Activated T-helper 1 cell treated with anti-CD3 and anti-CD28 coated beads, Interleukin-12 subunit alpha, Interleukin-12 subunit beta, Interleukin-2, Interleukin-4 antibody, amounts not matched to agents 30 ng/mL and 10 ng/mL and 1 ng/mL, durations not matched to agents 14 hours and 24 hours and 36 hours (primary cell): Measurements from ENCODE around the gene GPR148. TPM values are rescaled to one million over a fixed set of nuclear protein-coding genes. Genes with fewer than 3 reads are reported as not detected.
"Not testable (repeated sequence)": the region's sequence is repeated elsewhere in the genome, so short reads cannot be mapped to it uniquely, and the experiment has no call there.

Experiments
- DNase-seq: peaks from one replicate; pipeline ENCODE4 v3.0.0; 2021; ENCODE audit warnings: low spot score
- H3K27ac Mint-ChIP-seq: one replicate; pipeline ENCODE4 v1.8.0; 2021; ENCODE audit warnings: mild to moderate bottlenecking, mixed read lengths
- H3K27me3 Mint-ChIP-seq: one replicate; pipeline ENCODE4 v1.8.0; 2022; ENCODE audit warnings: mild to moderate bottlenecking, moderate library complexity, mixed read lengths; ENCODE audit not compliant: insufficient read depth
- H3K36me3 Mint-ChIP-seq: one replicate; pipeline ENCODE4 v1.8.0; 2021; ENCODE audit warnings: low read depth, mixed read lengths
- H3K4me1 Mint-ChIP-seq: one replicate; pipeline ENCODE4 v1.8.0; 2021; ENCODE audit warnings: low read depth, mixed read lengths
- H3K4me3 Mint-ChIP-seq: one replicate; pipeline ENCODE4 v1.8.0; 2021; ENCODE audit warnings: mild to moderate bottlenecking, moderate library complexity, mixed read lengths
- H3K9me3 Mint-ChIP-seq: one replicate; pipeline ENCODE4 v1.8.0; 2021; ENCODE audit warnings: mixed read lengths
- intact Hi-C: fragments of 100-400 bp; cut with micrococcal nuclease; formaldehyde crosslinking; loops from one replicate; pipeline ENCODE4 v1.15.1; 2024
- total RNA-seq: library from RNA; stranded (reverse); gene quantifications from 2 replicates; pipeline ENCODE4 v1.2.3, GENCODE V29; 2022

The GPR148 gene, protein sequence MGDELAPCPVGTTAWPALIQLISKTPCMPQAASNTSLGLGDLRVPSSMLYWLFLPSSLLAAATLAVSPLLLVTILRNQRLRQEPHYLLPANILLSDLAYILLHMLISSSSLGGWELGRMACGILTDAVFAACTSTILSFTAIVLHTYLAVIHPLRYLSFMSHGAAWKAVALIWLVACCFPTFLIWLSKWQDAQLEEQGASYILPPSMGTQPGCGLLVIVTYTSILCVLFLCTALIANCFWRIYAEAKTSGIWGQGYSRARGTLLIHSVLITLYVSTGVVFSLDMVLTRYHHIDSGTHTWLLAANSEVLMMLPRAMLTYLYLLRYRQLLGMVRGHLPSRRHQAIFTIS
- not detected in 2 replicates for total RNA-seq

DNA sequence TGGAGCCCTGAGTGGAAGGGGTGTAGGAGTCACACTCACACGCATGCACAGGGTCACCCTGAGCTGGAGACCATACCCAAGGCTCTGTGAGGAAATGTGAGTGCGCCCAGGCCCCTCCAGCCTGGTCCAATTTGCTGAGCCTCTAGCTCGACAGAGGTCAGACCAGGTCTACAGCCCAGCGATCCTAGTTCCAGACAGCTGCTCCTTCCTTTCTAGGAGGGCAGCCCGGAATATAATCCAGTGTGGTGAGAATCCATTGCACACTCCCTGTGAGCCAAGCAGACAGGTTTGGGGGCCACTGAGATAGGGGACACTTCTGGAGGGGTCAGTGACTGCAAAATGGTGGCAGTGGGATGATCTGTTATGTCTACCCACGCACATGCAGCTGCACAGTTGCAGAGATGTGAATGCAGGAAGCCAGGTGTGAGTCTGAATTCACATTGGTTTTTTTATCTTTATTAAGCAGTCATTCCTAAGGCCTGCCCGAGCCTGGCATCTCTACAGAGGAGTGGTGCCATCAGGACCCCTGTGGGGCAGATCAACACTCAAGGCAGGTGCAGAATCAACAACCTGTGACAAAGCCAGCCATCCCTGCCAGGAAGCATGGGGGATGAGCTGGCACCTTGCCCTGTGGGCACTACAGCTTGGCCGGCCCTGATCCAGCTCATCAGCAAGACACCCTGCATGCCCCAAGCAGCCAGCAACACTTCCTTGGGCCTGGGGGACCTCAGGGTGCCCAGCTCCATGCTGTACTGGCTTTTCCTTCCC, at the start of gene GPR148:
Gene GPR148, plus strand, starts transcription at position 522 of the 768 bp plus-strand sequence. Its CDS starts 82 bp downstream, at position 604.
- Mint-ChIP-seq H3K4me3 (peak within 1 kb of the TSS; percentile 35), H3K27ac (peak within 1 kb of the TSS; percentile 16), H3K36me3 (no peaks in the 10 kb centered on the region), H3K9me3 (no peaks in the 10 kb centered on the region), H3K4me1 (peaks cover 12% of the 10 kb centered on the region), H3K27me3 (peaks cover 14% of the 10 kb centered on the region)
- no peak for DNase-seq
- intact Hi-C loops: loop anchor here (5.0 kb wide), 1 partner anchor 364 kb away; the partner anchor contains the start of gene FAM168B

DNA sequence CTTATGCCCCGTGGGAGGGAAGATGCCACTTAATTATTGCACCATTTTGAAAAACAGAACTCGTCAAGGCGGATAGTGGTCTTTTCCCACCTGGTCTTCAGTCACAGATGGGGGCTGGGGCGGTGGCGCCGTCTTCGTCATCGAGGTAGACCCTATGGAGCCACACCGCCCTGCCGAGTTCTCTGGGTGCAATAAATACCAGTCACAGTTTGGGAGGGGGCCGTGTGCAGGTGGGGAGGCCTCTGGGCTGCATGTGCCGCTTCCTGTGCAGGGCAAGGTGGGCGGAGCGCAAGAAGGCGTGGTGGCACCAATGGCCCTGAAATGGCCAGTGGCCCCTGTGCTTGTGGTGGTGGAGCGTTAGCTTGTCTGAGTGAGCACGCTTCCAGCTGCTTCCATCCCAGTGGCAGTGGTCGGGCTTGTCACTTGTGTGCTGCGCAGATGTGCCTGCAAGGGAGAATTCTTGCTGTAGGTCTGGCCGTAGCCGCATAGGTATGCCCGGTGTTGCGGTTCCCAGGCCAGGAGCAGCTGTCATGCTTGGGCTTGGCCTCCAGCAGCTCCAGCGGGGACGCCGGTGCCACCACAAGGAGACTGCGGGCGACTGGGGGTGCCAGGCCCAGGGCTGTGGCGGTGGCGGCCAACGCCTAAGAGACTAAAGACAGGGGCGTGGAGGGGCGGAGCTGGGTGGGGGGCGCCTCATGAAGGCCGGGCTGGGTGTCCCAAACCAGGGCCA, 36.7 kb upstream of the GPR148 start:
- H3K27me3 Mint-ChIP-seq, H3K4me3 Mint-ChIP-seq, H3K9me3 Mint-ChIP-seq, H3K4me1 Mint-ChIP-seq, DNase-seq, H3K27ac Mint-ChIP-seq, intact Hi-C loops, H3K36me3 Mint-ChIP-seq: not testable (repeated sequence)

DNA sequence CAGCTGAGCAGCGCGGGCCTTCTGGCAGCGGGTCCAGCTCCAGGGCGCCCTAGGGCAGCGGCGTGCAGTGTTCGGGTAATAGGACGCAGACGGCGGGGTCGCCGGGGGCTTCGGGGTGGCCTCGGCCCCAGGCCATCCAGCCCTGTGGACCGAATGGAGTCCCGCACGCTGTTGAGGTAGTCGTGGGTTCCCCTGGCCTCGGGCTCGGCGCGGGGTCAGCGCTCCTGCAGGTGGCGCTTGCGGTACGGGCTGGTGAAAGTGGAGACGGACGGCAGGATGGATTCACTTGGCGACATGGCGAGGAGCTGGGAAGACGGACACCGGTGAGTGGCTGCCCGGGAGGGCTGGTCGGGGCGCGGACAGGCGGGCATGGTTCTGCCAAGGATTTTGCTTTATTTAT, 35.4 kb upstream of the GPR148 start:
- DNase-seq, H3K9me3 Mint-ChIP-seq, H3K27ac Mint-ChIP-seq, H3K36me3 Mint-ChIP-seq, H3K4me3 Mint-ChIP-seq, H3K4me1 Mint-ChIP-seq, H3K27me3 Mint-ChIP-seq, intact Hi-C loops: not testable (repeated sequence)

DNA sequence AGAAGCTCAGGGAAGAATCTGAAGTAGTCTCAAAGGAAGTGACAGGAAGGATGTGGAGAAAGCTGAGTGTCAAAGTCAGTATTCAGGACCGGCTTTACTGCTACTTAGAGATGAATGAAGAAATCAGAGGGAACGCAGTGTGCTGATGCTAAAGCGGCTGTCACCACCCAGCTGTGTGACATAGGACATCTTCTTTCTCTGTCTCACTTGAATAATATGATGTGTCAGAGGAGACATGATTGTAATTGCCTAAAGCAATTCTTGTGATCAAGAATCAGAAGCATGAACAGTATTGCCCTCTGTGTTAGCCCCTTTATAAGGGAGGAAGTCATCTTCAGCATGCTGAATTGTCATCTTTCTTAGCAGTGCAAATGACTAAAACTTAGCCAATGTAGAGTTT, 25.6 kb upstream of the GPR148 start:
- intact Hi-C loops, H3K27me3 Mint-ChIP-seq, H3K9me3 Mint-ChIP-seq, H3K4me3 Mint-ChIP-seq, H3K36me3 Mint-ChIP-seq, H3K4me1 Mint-ChIP-seq, DNase-seq, H3K27ac Mint-ChIP-seq: not testable (repeated sequence)

DNA sequence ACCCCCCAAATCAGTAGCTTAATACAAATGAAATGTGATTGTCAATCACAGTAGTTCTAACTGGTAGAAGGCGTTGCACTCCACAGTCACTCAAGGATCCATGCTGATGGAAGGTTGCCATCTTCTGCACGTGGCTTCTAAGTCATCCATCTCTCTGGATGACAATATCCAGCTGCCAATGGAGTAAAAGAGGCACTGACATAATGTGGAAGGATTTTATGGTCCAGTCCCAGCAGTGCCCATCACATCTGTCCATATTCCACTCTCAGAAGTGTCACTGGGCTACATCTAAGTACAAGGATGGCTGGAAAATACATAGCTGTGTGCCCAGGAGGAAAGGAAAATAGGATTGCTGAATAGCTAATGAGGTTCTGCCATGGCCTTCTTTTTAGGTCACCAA, 14.1 kb upstream of the GPR148 start:
- H3K4me3 Mint-ChIP-seq, H3K27ac Mint-ChIP-seq, H3K36me3 Mint-ChIP-seq, H3K4me1 Mint-ChIP-seq, intact Hi-C loops, H3K27me3 Mint-ChIP-seq, DNase-seq, H3K9me3 Mint-ChIP-seq: not testable (repeated sequence)

DNA sequence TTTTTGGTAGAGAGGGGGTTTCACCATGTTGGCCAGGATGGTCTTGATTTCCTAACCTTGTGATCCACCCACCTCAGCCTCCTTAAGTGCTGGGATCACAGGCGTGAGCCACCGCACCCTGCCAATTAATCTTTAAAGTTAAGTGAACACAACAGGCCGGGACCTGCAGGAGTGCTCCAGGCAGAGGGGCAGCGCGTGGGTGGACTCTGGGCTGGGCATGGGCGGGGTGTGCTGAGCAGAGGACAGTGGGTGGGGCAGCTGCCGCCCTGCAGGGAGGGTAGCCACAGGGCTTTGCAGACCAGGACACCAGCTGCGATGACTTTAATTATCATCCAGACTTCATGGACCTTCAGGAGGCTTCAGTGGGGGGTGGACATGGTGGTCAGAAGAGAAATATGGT, 8.8 kb upstream of the GPR148 start:
- Mint-ChIP-seq H3K4me1 (no peaks in the 10 kb centered on the region), H3K36me3 (no peaks in the 10 kb centered on the region), H3K27me3 (peaks cover 14% of the 10 kb centered on the region), H3K27ac (no peak overlapping the region), H3K4me3 (no peak overlapping the region), H3K9me3 (peaks cover 6% of the 10 kb centered on the region)
- no peak for DNase-seq
- intact Hi-C loops: no loop called here

DNA sequence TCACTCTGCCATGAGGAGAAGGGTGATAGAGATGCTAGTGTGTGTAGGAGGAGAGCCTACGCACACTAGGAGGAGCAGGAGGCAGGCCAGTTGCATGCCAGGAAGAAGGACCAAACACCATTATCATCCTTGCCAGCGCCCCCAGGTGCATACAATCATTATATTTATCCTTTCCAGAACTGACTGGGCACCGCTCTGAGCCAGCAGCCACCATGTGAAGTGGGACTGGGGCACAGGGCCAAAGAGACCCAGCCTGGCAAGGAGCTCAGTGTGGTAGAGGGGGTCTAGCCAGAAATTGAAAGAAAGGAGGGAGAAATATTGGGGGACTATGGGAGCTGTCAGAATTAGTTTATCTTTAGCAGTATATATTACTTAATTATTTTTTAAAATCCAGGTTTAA, 8.3 kb upstream of the GPR148 start:
- peaks cover 14% of the 10 kb centered on the region for H3K27me3 Mint-ChIP-seq
- intact Hi-C loops: no loop called here

DNA sequence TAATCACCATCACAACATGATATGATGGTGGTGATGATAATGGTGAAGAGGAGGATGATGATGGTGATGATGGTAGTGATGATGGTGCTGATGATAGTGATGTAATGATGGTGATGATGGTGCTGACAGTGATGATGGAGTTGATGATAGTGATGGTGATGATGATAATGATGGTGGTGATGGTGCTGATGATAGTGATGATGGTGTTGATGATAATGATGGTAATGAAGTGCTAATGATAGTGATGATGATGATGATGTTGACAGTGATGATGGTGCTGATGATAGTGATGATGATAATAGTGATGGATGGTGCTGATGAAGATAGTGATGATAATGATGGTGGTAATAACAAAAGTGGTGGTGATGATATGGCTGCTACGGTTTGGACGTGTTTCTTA, 4.4 kb upstream of the GPR148 start:
- Mint-ChIP-seq H3K27ac (no peak overlapping the region), H3K36me3 (no peaks in the 10 kb centered on the region), H3K27me3 (peaks cover 16% of the 10 kb centered on the region), H3K9me3 (peaks cover 6% of the 10 kb centered on the region), H3K4me1 (peaks cover 12% of the 10 kb centered on the region), H3K4me3 (no peak overlapping the region)
- no peak for DNase-seq
- intact Hi-C loops: no loop called here

More for the DNA sequence above, 8.3 kb upstream of the GPR148 start:
- Mint-ChIP-seq H3K4me3 (no peak overlapping the region), H3K4me1 (no peaks in the 10 kb centered on the region), H3K36me3 (no peaks in the 10 kb centered on the region), H3K9me3 (peaks cover 6% of the 10 kb centered on the region), H3K27ac (no peak overlapping the region)
- no peak for DNase-seq

DNA sequence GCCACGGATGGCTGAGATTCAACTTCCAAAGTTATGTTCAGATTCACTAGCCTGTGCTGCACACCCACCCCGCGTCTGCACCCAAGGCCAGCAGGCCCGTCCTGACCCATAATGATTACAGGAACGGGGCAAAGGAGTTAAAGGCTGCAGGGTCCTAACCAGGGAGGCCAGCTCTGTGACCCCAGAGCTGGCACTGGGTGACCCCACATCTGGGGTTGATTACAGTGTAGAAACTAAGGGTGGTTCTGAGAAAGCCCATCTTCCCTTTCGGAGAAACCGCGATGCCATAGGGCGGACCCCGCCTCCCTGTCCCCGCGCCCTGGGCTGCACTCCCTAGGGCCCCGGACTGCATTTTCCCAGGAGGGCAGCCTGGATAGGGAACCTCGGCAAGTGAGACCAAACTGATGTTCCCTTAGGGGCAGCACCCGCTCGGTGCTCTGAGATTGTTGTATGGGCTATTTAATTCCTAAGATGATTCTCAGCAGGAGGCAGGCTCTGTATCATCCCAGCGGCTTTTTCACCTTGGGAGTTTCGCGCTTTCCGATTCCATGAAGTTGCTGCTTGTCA, 2.2 kb upstream of the GPR148 start:
- peaks cover 16% of the 10 kb centered on the region for H3K27me3 Mint-ChIP-seq
- intact Hi-C loops: loop anchor here (1.0 to 5.0 kb wide), 4 partner anchors 71 to 378 kb away; partner anchors contain the start of gene FAM168B
- no peak for DNase-seq
- no peaks in the 10 kb centered on the region for H3K36me3 Mint-ChIP-seq
- H3K27ac Mint-ChIP-seq: peak overlapping the region; percentile 57
- H3K4me1 Mint-ChIP-seq: peaks cover 12% of the 10 kb centered on the region
- peaks cover 6% of the 10 kb centered on the region for H3K9me3 Mint-ChIP-seq
- peak overlapping the region; percentile 76 for H3K4me3 Mint-ChIP-seq

DNA sequence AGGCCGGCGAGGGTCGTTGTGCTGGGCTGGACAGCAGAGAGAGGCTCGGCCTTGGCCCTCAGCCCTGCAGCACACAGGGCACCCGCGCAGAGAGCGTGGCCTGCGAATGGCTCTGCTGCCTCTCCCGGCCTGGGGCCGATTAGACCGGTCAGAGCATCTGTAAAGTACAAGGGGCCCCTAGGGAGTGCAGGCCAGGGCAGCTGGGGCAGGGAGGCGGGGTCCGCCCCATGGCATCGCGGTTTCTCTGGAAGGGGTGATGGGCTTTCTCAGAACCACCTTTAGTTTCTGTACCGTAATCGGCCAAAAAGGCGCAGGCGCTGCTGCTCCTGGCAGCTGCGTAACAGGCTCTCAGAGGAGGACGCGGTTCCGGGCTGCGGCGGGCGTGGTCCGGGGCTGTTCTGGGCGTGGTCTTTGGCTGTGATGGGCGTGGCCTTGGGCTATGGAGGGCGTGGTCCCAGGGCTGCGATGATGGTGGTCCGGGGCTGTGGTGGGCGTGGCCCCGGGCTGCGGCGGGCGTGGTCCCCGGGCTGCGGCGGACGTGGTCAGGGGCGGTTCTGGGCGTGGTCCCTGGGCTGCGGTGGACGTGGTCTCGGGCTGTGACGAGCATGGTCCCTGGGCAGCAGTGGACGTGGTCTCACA, 1.5 kb upstream of the GPR148 start:
- DNase-seq: peak; percentile 84
- H3K36me3 Mint-ChIP-seq: no peaks in the 10 kb centered on the region
- intact Hi-C loops: loop anchor here (1.0 to 5.0 kb wide), 4 partner anchors 70 to 377 kb away; partner anchors contain the start of gene FAM168B
- H3K27ac Mint-ChIP-seq: peak overlapping the region; percentile 57
- H3K27me3 Mint-ChIP-seq: peaks cover 12% of the 10 kb centered on the region
- H3K4me3 Mint-ChIP-seq: peak overlapping the region; percentile 76
- H3K9me3 Mint-ChIP-seq: peaks cover 4% of the 10 kb centered on the region
- peaks cover 12% of the 10 kb centered on the region for H3K4me1 Mint-ChIP-seq

DNA sequence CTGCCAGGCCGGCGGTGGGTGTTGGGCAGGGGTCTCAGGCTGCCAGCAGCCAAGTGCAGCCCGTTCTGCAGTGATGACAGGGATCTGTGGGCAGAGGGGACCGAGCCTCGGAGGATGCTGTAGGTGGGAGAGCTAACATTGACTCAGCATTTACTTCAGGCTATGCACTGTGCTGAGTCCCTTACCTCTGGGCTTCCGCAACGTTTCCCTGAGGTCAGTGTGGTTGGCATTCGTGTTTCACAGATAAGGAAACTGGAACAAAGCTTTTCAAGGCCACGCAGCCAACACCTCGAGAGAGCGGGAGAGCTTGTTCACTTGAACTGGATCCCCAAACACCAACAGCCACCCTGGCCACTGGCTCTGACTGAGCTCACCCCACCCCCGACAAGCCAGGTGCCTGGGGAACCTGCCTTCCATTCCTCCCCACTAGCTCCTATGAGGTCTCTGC, 839 bp upstream of the GPR148 start:
- peak; percentile 27 for DNase-seq
- Mint-ChIP-seq H3K27ac (peak overlapping the region; percentile 16), H3K4me1 (peaks cover 12% of the 10 kb centered on the region), H3K27me3 (peaks cover 14% of the 10 kb centered on the region), H3K36me3 (no peaks in the 10 kb centered on the region), H3K9me3 (no peaks in the 10 kb centered on the region), H3K4me3 (peak overlapping the region; percentile 35)
- intact Hi-C loops: loop anchor here (5.0 kb wide), 1 partner anchor 364 kb away; the partner anchor contains the start of gene FAM168B
